Measurements from ENCODE around the gene RPN2. TPM values are rescaled to one million over a fixed set of nuclear protein-coding genes. Genes with fewer than 3 reads are reported as not detected.
A peak's percentile ranks its signal among the peaks of the same experiment; 100 is the strongest.

The RPN2 gene
- total RNA-seq, 1 experiment from 2014 or later: 234 TPM

- Histone ChIP-seq H3K23me2 (ENCODE audit: insufficient read length, low read depth, low read length, poor library complexity, severe bottlenecking) (no peaks in the 10 kb centered on the region), H3K18ac (ENCODE audit: insufficient read length, low read depth, low read length) (no peak overlapping the region), H2BK12ac (ENCODE audit: insufficient read length, low read depth, low read length) (no peak overlapping the region), H3K4ac (ENCODE audit: low read depth, low read length) (no peak overlapping the region), H4K20me1 (ENCODE audit: control insufficient read depth, insufficient read depth, insufficient read length) (no peaks in the 10 kb centered on the region), H3K56ac (ENCODE audit: insufficient read length, low read depth, low read length) (no peak overlapping the region), H3K4me1 (ENCODE audit: insufficient read depth, low read length) (no peaks in the 10 kb centered on the region), H3K9ac (ENCODE audit: extremely low read depth, insufficient read length, low read length) (no peak overlapping the region), H2BK5ac (ENCODE audit: insufficient read length, low read length) (no peak overlapping the region), H3K27me3 (ENCODE audit: insufficient read depth, low read length) (no peaks in the 10 kb centered on the region), H2BK15ac (ENCODE audit: low read depth, low read length) (no peak overlapping the region), H3K4me2 (ENCODE audit: insufficient read depth, insufficient read length, low read length) (no peak overlapping the region), H4K91ac (ENCODE audit: insufficient read length, low read depth, low read length) (no peak overlapping the region), H2AK5ac (ENCODE audit: insufficient read length, low read length) (no peak overlapping the region), H3K79me2 (ENCODE audit: insufficient read depth, low read length) (peaks cover 2% of the 10 kb centered on the region; the same call in 1 of the 2 replicates), H3K14ac (ENCODE audit: insufficient read depth, low read length) (no peak overlapping the region), H3K9me3 (ENCODE audit: control insufficient read depth, low read depth, low read length) (no peaks in the 10 kb centered on the region), H3T11ph (ENCODE audit: low read length) (no peak overlapping the region), H4K5ac (ENCODE audit: insufficient read length, low read depth, low read length) (no peak overlapping the region), H2BK20ac (ENCODE audit: low read depth, low read length, poor library complexity, severe bottlenecking) (no peak overlapping the region), H4K8ac (replicated peaks; ENCODE audit: insufficient read length, low read depth, low read length) (no peak overlapping the region), H3K79me1 (ENCODE audit: insufficient read depth, low read depth, low read length, poor library complexity, severe bottlenecking) (no peaks in the 10 kb centered on the region), H3K27ac (ENCODE audit: insufficient read length, low read depth, low read length) (no peak overlapping the region), H2BK120ac (ENCODE audit: low read depth, low read length, poor library complexity, severe bottlenecking) (no peak overlapping the region), H2AFZ (ENCODE audit: low read length) (no peak overlapping the region), H3K23ac (ENCODE audit: insufficient read length, low read depth, low read length) (no peak overlapping the region)
- WGBS (ENCODE audit: extremely low coverage, insufficient read length, low lambda C conversion rate): no CpG with 5 or more reads among the region's 6 CpGs
- Mint-ChIP-seq H3K4me3 (no peak overlapping the region), H3K9me3 (no peaks in the 10 kb centered on the region), H3K27ac (peak overlapping the region in 2 of 3 experiments; percentile 10 to 36; a peak in 2 of 7 replicates), H3K36me3 (ENCODE audit: insufficient read depth in 1 of 3, low read depth in 3 of 3) (peaks cover 52 to 88% (median 73%) of the 10 kb centered on the region in 3 experiments), H3K27me3 (ENCODE audit: low read depth) (no peaks in the 10 kb centered on the region), H3K4me1 (no peaks in the 10 kb centered on the region)
- TF ChIP-seq, protein P1, sequence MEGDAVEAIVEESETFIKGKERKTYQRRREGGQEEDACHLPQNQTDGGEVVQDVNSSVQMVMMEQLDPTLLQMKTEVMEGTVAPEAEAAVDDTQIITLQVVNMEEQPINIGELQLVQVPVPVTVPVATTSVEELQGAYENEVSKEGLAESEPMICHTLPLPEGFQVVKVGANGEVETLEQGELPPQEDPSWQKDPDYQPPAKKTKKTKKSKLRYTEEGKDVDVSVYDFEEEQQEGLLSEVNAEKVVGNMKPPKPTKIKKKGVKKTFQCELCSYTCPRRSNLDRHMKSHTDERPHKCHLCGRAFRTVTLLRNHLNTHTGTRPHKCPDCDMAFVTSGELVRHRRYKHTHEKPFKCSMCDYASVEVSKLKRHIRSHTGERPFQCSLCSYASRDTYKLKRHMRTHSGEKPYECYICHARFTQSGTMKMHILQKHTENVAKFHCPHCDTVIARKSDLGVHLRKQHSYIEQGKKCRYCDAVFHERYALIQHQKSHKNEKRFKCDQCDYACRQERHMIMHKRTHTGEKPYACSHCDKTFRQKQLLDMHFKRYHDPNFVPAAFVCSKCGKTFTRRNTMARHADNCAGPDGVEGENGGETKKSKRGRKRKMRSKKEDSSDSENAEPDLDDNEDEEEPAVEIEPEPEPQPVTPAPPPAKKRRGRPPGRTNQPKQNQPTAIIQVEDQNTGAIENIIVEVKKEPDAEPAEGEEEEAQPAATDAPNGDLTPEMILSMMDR (conservative IDR thresholded peaks at IDR 0.05): no peak
- DNase-seq: no peak
These were observed 26.0 kb downstream of the RPN2 start for GRCh38 chr20:37205130-37205529.
